ENCODE results near the gene WASHC4.

- TF ChIP-seq CTCF (IDR thresholded peaks at IDR 0.05; ENCODE audit: low read depth, low read length, poor library complexity, severe bottlenecking) = no peak
- TF ChIP-seq EZH2phosphoT487 (IDR thresholded peaks at IDR 0.05; ENCODE audit: borderline replicate concordance, low read length) = no peak
These were observed 42.9 kb upstream of the WASHC4 start for GRCh38 chr12:105064564-105065178.
